NT2/D1 (cell line): ENCODE measurements around the gene NME7.

Experiments
- DNase-seq: peaks from one replicate; pipeline ENCODE4 v3.0.0-alpha.2; 2011; ENCODE audit warnings: low read depth, low spot score
- H3K27me3 ChIP-seq: 2 replicates; pipeline ENCODE4 v1.6.0; 2011; ENCODE audit warnings: mild to moderate bottlenecking; ENCODE audit not compliant: insufficient read length, insufficient read depth
- H3K36me3 ChIP-seq: 2 replicates; pipeline ENCODE4 v1.6.1; 2011; ENCODE audit warnings: mild to moderate bottlenecking, low read length, mixed read lengths; ENCODE audit not compliant: insufficient read depth, insufficient read length
- H3K4me1 ChIP-seq: 2 replicates; pipeline ENCODE4 v1.5.1; 2011; ENCODE audit not compliant: insufficient read depth, insufficient read length
- H3K4me3 ChIP-seq: 2 replicates; pipeline ENCODE4 v1.5.1; 2011; ENCODE audit warnings: low read depth; ENCODE audit not compliant: insufficient read length
- H3K9ac ChIP-seq: 2 replicates; pipeline ENCODE4 v1.6.0; 2011; ENCODE audit warnings: low read depth; ENCODE audit not compliant: insufficient read length
- H3K9me3 ChIP-seq: 2 replicates; pipeline ENCODE4 v1.5.1; 2011; ENCODE audit warnings: mild to moderate bottlenecking, low read length; ENCODE audit not compliant: insufficient read depth
- SUZ12 ChIP-seq: IDR thresholded peaks from 2 replicates; pipeline ENCODE4 v1.6.1; 2011; ENCODE audit not compliant: insufficient read length, insufficient read depth; ENCODE audit errors: extremely low read depth
- YY1 ChIP-seq: IDR thresholded peaks from 2 replicates; pipeline ENCODE4 v1.6.1; 2011; ENCODE audit not compliant: insufficient read length, insufficient read depth
- ZNF274 ChIP-seq: IDR thresholded peaks from 2 replicates; pipeline ENCODE4 v1.6.1; 2011; ENCODE audit warnings: mild to moderate bottlenecking, low read depth, low read length

NME7 gene

GRCh38 chr1:169175461-169175860 is 192.1 kb downstream of the NME7 start:
- Histone ChIP-seq H3K9ac (no peak overlapping the region), H3K36me3 (no peaks in the 10 kb centered on the region), H3K9me3 (no peaks in the 10 kb centered on the region), H3K27me3 (no peaks in the 10 kb centered on the region), H3K4me3 (no peak overlapping the region), H3K4me1 (no peaks in the 10 kb centered on the region)
- no peak for DNase-seq
- TF ChIP-seq ZNF274 (no peak), SUZ12 (no peak), YY1 (no peak)

GRCh38 chr1:169163059-169163458 is 204.5 kb downstream of the NME7 start:
- no peak overlapping the region for H3K9ac ChIP-seq
- no peaks in the 10 kb centered on the region for H3K9me3 ChIP-seq
- no peak overlapping the region for H3K4me3 ChIP-seq
- H3K27me3 ChIP-seq = no peaks in the 10 kb centered on the region
- TF ChIP-seq YY1 = no peak
- no peak for TF ChIP-seq ZNF274
- TF ChIP-seq SUZ12 = no peak
- no peak for DNase-seq
- H3K4me1 ChIP-seq = no peaks in the 10 kb centered on the region
- H3K36me3 ChIP-seq = no peaks in the 10 kb centered on the region

GRCh38 chr1:169161496-169162194 is 206.0 kb downstream of the NME7 start:
- Histone ChIP-seq H3K36me3 (no peaks in the 10 kb centered on the region), H3K4me1 (no peaks in the 10 kb centered on the region), H3K4me3 (no peak overlapping the region), H3K27me3 (no peaks in the 10 kb centered on the region), H3K9me3 (no peaks in the 10 kb centered on the region), H3K9ac (no peak overlapping the region)
- no peak for TF ChIP-seq SUZ12
- no peak for TF ChIP-seq YY1
- no peak for TF ChIP-seq ZNF274
- no peak for DNase-seq

- H3K4me1 ChIP-seq = no peaks in the 10 kb centered on the region
Observed at GRCh38 chr1:169160845-169161495, 206.6 kb downstream of the NME7 start.

GRCh38 chr1:169156580-169156979 is 211.0 kb downstream of the NME7 start:
- H3K9ac ChIP-seq = no peak overlapping the region
- H3K4me3 ChIP-seq = no peak overlapping the region
- no peaks in the 10 kb centered on the region for H3K27me3 ChIP-seq
- H3K9me3 ChIP-seq = no peaks in the 10 kb centered on the region
- TF ChIP-seq YY1 (no peak), ZNF274 (no peak), SUZ12 (no peak)
- H3K36me3 ChIP-seq = no peaks in the 10 kb centered on the region
- DNase-seq = no peak
- H3K4me1 ChIP-seq = no peaks in the 10 kb centered on the region

More at GRCh38 chr1:169160845-169161495, 206.6 kb downstream of the NME7 start:
- Histone ChIP-seq H3K36me3 (no peaks in the 10 kb centered on the region), H3K9me3 (no peaks in the 10 kb centered on the region), H3K27me3 (no peaks in the 10 kb centered on the region), H3K4me3 (no peak overlapping the region), H3K9ac (no peak overlapping the region)
- no peak for DNase-seq
- TF ChIP-seq SUZ12 (no peak), YY1 (no peak), ZNF274 (no peak)

GRCh38 chr1:169155675-169156074 is 211.9 kb downstream of the NME7 start:
- H3K27me3 ChIP-seq = no peaks in the 10 kb centered on the region
- H3K4me1 ChIP-seq = no peaks in the 10 kb centered on the region
- H3K36me3 ChIP-seq = no peaks in the 10 kb centered on the region
- H3K9me3 ChIP-seq = no peaks in the 10 kb centered on the region
- DNase-seq = no peak
- no peak overlapping the region for H3K4me3 ChIP-seq
- TF ChIP-seq YY1 (no peak), ZNF274 (no peak), SUZ12 (no peak)
- no peak overlapping the region for H3K9ac ChIP-seq

- H3K27me3 ChIP-seq = no peaks in the 10 kb centered on the region
- no peaks in the 10 kb centered on the region for H3K36me3 ChIP-seq
- TF ChIP-seq YY1 (no peak), SUZ12 (no peak), ZNF274 (no peak)
- no peaks in the 10 kb centered on the region for H3K9me3 ChIP-seq
- DNase-seq = no peak
- H3K4me3 ChIP-seq = no peak overlapping the region
- no peak overlapping the region for H3K9ac ChIP-seq
- H3K4me1 ChIP-seq = no peaks in the 10 kb centered on the region
Observed at GRCh38 chr1:169151338-169151837, 216.2 kb downstream of the NME7 start.
